B cell (primary cell): ENCODE data around the gene LRP1. TPM values are rescaled to one million over a fixed set of nuclear protein-coding genes. Genes with fewer than 3 reads are reported as not detected.

Source experiments
- ATAC-seq: fragments of 200-7000 bp; cut with Tn5 transposase; one replicate; pipeline ENCODE4 v1.10.0; 2021; ENCODE audit warnings: low read depth, mild to moderate bottlenecking, moderate number of reproducible peaks, moderate library complexity
- CTCF ChIA-PET: fragments of 350-600 bp; sonication (Branson Sonifier 250); formaldehyde crosslinking; loops from one replicate; lab custom pipeline; 2021; ENCODE audit warnings: antibody characterized with exemption, inconsistent platforms; lab: Charles Lee
- POLR2A ChIA-PET: fragments of 350-600 bp; sonication (Branson Sonifier 250); formaldehyde crosslinking; loops from one replicate; lab custom pipeline; 2021; ENCODE audit warnings: antibody characterized with exemption; lab: Charles Lee
- DNase-seq: peaks from one replicate; pipeline ENCODE4 v3.0.0; 2013
- H2AFZ ChIP-seq: 2 replicates; pipeline ENCODE4 v1.6.1; 2012; ENCODE audit warnings: mild to moderate bottlenecking, low read depth, low read length; ENCODE audit not compliant: insufficient read depth, poor library complexity, severe bottlenecking
- H3K27ac ChIP-seq, 2 donors: 1 replicate in 1 of 2; 2 replicates in 1 of 2; pipeline ENCODE4 v1.5.1; 2012 to 2013; ENCODE audit warnings: low read length in 2 of 2, mild to moderate bottlenecking in 2 of 2, moderate library complexity in 1 of 2
- H3K27me3 ChIP-seq, 4 experiments: fragments of 200-600 bp in 1 of 4; sonication (generic) in 1 of 4; replicated peaks in 1 of 4; 1 replicate in 2 of 4; 2 replicates in 2 of 4; pipeline versions ENCODE4 v1.6.1 to v1.7.0; 2013 to 2016; ENCODE audit warnings: low read length in 3 of 4, mild to moderate bottlenecking in 2 of 4, mixed read lengths in 1 of 4, moderate library complexity in 1 of 4; ENCODE audit not compliant: insufficient read depth in 4 of 4, control insufficient read depth in 3 of 4; ENCODE audit errors: control extremely low read depth in 1 of 4
- H3K36me3 ChIP-seq, 2 experiments: replicated peaks in 1 of 2; 1 replicate in 1 of 2; 2 replicates in 1 of 2; pipeline versions ENCODE4 v1.6.1 to v1.7.1; 2013; ENCODE audit warnings: low read length in 1 of 2; ENCODE audit not compliant: insufficient read depth in 2 of 2, control insufficient read depth in 1 of 2; ENCODE audit errors: control extremely low read depth in 1 of 2, extremely low read depth in 1 of 2
- H3K4me1 ChIP-seq, 2 donors: fragments of 200-600 bp in 1 of 2; sonication (generic) in 1 of 2; 1 replicate in 1 of 2; 2 replicates in 1 of 2; pipeline versions ENCODE4 v1.5.1 to v1.6.1; 2013 to 2017; ENCODE audit warnings: low read length in 2 of 2; ENCODE audit not compliant: control insufficient read depth in 2 of 2, insufficient read depth in 2 of 2
- H3K4me2 ChIP-seq: replicated peaks from 2 replicates; pipeline ENCODE3; 2012; ENCODE audit warnings: mild to moderate bottlenecking, low read depth, low read length; ENCODE audit not compliant: poor library complexity, severe bottlenecking
- H3K4me3 ChIP-seq, 5 experiments: fragments of 200-600 bp in 1 of 5; sonication (generic) in 1 of 5; 1 replicate in 3 of 5; 2 replicates in 2 of 5; pipeline versions ENCODE4 v1.5.1 to v1.7.0; 2011 to 2016; ENCODE audit warnings: low read length in 4 of 5, mild to moderate bottlenecking in 4 of 5, low read depth in 2 of 5, control low read depth in 1 of 5, moderate library complexity in 1 of 5; ENCODE audit not compliant: insufficient read depth in 1 of 5; ENCODE audit errors: control extremely low read depth in 1 of 5, extremely low read depth in 1 of 5
- H3K79me2 ChIP-seq: fragments of 200-600 bp; sonication (generic); one replicate; pipeline ENCODE4 v1.6.0; 2016; ENCODE audit warnings: low read length; ENCODE audit not compliant: control insufficient read depth, insufficient read depth
- H3K9ac ChIP-seq: fragments of 200-600 bp; sonication (generic); 2 replicates; pipeline ENCODE4 v1.6.1; 2017; ENCODE audit warnings: mild to moderate bottlenecking, low read length, moderate library complexity
- H3K9me3 ChIP-seq, 3 donors: one replicate each; pipeline versions ENCODE4 v1.6.1 to v1.7.1; 2013; ENCODE audit warnings: low read length in 2 of 3; ENCODE audit not compliant: control insufficient read depth in 2 of 3, insufficient read depth in 1 of 3; ENCODE audit errors: control extremely low read depth in 1 of 3
- H4K20me1 ChIP-seq: 2 replicates; pipeline ENCODE4 v1.6.0; 2012; ENCODE audit warnings: mild to moderate bottlenecking, low read length; ENCODE audit not compliant: insufficient read depth, control insufficient read depth, poor library complexity, severe bottlenecking
- H3K27ac Mint-ChIP-seq: one replicate; pipeline ENCODE4 v1.8.0; 2021; ENCODE audit warnings: mixed read lengths
- H3K27me3 Mint-ChIP-seq: one replicate; pipeline ENCODE4 v1.8.0; 2021; ENCODE audit warnings: mixed read lengths
- H3K4me1 Mint-ChIP-seq: one replicate; pipeline ENCODE4 v1.8.0; 2021; ENCODE audit warnings: mixed read lengths
- H3K4me3 Mint-ChIP-seq: one replicate; pipeline ENCODE4 v1.8.0; 2021; ENCODE audit warnings: mixed read lengths
- H3K9me3 Mint-ChIP-seq: one replicate; pipeline ENCODE4 v1.8.0; 2022; ENCODE audit warnings: mixed read lengths; ENCODE audit not compliant: insufficient read depth
- EZH2 ChIP-seq: IDR thresholded peaks from 2 replicates; pipeline ENCODE4 v1.6.1; 2012; ENCODE audit warnings: borderline replicate concordance, low read depth, mild to moderate bottlenecking, moderate library complexity, low read length; ENCODE audit not compliant: insufficient read depth, poor library complexity, severe bottlenecking
- WGBS: methylation state at CpG from one replicate; pipeline ENCODE4 v1.1.5; 2013; ENCODE audit warnings: missing lambda C conversion rate; ENCODE audit not compliant: insufficient coverage; 5-methylcytosine and 5-hydroxymethylcytosine counted together
- intact Hi-C: fragments of 100-400 bp; cut with micrococcal nuclease; formaldehyde crosslinking; loops from one replicate; pipeline ENCODE4 v1.10.0; 2022
- polyA plus RNA-seq: library from polyadenylated mRNA; depleted of rRNA; stranded (reverse); fragments of >200 nt; gene quantifications from 2 replicates; pipeline ENCODE4 v1.2.3, GENCODE V29; 2012
- total RNA-seq, 2 donors: library from RNA; stranded (reverse); fragments of 120-200 nt in 1 of 2; gene quantifications; 1 replicate in 1 of 2; 2 replicates in 1 of 2; pipeline versions ENCODE4 v1.2.3 to v1.2.4, GENCODE V29; 2013 to 2022
- TF ChIP-seq, protein P1 (sequence below): fragments of 200-600 bp; IDR thresholded peaks from one replicate; pipeline ENCODE4 v1.8.0; 2022; ENCODE audit warnings: antibody characterized with exemption, mild to moderate bottlenecking

Gene LRP1
- total and polyA plus RNA-seq, 2 donors (not counting 1 experiment from before 2014, with no cell fraction given) = 2.0 to 4.1 TPM

DNA sequence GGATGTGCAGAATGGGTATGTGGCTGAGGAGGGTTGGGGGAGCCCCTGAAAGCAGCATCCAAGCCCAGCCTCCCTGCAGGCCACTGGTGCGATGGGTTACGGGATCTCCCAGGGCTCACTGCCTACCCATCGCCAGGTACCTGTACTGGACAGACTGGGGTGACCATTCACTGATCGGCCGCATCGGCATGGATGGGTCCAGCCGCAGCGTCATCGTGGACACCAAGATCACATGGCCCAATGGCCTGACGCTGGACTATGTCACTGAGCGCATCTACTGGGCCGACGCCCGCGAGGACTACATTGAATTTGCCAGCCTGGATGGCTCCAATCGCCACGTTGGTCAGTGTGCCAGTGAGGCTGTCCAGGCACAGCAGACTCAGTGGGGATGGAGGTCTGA lies 70.0 kb downstream of the LRP1 start:
- no peak for DNase-seq
- CTCF ChIA-PET = interaction anchor here (1.8 kb wide), 1 partner anchor 15 kb away, joined by 5 read pairs; no protein-coding TSS in a partner anchor
- Histone ChIP-seq H3K4me2 (no peak overlapping the region), H3K27me3 (no peaks in the 10 kb centered on the region), H3K79me2 (no peaks in the 10 kb centered on the region), H3K4me3 (no peak overlapping the region), H3K36me3 (no peaks in the 10 kb centered on the region), H4K20me1 (no peaks in the 10 kb centered on the region), H2AFZ (no peak overlapping the region), H3K9me3 (no peaks in the 10 kb centered on the region), H3K9ac (no peak overlapping the region), H3K27ac (no peak overlapping the region), H3K4me1 (no peaks in the 10 kb centered on the region)
- 96% methylated on average over 17 of the region's 17 CpGs for WGBS
- Mint-ChIP-seq H3K9me3 (no peaks in the 10 kb centered on the region), H3K4me3 (no peak overlapping the region), H3K27me3 (no peaks in the 10 kb centered on the region), H3K4me1 (no peaks in the 10 kb centered on the region), H3K27ac (no peak overlapping the region)
- ATAC-seq = no peak
- TF ChIP-seq, protein P1, sequence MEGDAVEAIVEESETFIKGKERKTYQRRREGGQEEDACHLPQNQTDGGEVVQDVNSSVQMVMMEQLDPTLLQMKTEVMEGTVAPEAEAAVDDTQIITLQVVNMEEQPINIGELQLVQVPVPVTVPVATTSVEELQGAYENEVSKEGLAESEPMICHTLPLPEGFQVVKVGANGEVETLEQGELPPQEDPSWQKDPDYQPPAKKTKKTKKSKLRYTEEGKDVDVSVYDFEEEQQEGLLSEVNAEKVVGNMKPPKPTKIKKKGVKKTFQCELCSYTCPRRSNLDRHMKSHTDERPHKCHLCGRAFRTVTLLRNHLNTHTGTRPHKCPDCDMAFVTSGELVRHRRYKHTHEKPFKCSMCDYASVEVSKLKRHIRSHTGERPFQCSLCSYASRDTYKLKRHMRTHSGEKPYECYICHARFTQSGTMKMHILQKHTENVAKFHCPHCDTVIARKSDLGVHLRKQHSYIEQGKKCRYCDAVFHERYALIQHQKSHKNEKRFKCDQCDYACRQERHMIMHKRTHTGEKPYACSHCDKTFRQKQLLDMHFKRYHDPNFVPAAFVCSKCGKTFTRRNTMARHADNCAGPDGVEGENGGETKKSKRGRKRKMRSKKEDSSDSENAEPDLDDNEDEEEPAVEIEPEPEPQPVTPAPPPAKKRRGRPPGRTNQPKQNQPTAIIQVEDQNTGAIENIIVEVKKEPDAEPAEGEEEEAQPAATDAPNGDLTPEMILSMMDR = no peak
- no peak for TF ChIP-seq EZH2
- intact Hi-C loops = no loop called here
- POLR2A ChIA-PET = interaction anchor here (0.6 kb wide), 1 partner anchor 8 kb away, joined by 3 read pairs; no protein-coding TSS in a partner anchor

GRCh38 chr12:57199191-57199590 lies 70.9 kb downstream of the LRP1 start:
- Mint-ChIP-seq H3K9me3 (no peaks in the 10 kb centered on the region), H3K4me3 (no peak overlapping the region), H3K4me1 (no peaks in the 10 kb centered on the region), H3K27me3 (no peaks in the 10 kb centered on the region), H3K27ac (no peak overlapping the region)
- DNase-seq (no peak), ATAC-seq (no peak)
- no peaks in the 10 kb centered on the region for H3K9me3 ChIP-seq
- POLR2A ChIA-PET = no interaction called here
- no peak overlapping the region for H3K4me3 ChIP-seq
- 90% methylated on average over 14 of the region's 15 CpGs for WGBS
- no peak for TF ChIP-seq EZH2
- no peaks in the 10 kb centered on the region for H4K20me1 ChIP-seq
- intact Hi-C loops = no loop called here
- H3K4me1 ChIP-seq = no peaks in the 10 kb centered on the region
- H3K4me2 ChIP-seq = no peak overlapping the region
- H2AFZ ChIP-seq = no peak overlapping the region
- H3K36me3 ChIP-seq = no peaks in the 10 kb centered on the region
- no peaks in the 10 kb centered on the region for H3K79me2 ChIP-seq
- CTCF ChIA-PET = no interaction called here
- H3K27ac ChIP-seq = no peak overlapping the region
- H3K27me3 ChIP-seq = no peaks in the 10 kb centered on the region
- H3K9ac ChIP-seq = no peak overlapping the region
